Erythroblast (primary cell): Measurements from ENCODE around the gene SNAPC2.

Source experiments
- GATA1 ChIP-seq: IDR thresholded peaks from 2 replicates; pipeline ENCODE4 v1.6.1; 2011; ENCODE audit warnings: low read depth, mild to moderate bottlenecking, control low read depth, low read length, moderate library complexity
- POLR2A ChIP-seq: IDR thresholded peaks from 2 replicates; pipeline ENCODE4 v1.6.1; 2011; ENCODE audit warnings: mild to moderate bottlenecking, low read length

DNA sequence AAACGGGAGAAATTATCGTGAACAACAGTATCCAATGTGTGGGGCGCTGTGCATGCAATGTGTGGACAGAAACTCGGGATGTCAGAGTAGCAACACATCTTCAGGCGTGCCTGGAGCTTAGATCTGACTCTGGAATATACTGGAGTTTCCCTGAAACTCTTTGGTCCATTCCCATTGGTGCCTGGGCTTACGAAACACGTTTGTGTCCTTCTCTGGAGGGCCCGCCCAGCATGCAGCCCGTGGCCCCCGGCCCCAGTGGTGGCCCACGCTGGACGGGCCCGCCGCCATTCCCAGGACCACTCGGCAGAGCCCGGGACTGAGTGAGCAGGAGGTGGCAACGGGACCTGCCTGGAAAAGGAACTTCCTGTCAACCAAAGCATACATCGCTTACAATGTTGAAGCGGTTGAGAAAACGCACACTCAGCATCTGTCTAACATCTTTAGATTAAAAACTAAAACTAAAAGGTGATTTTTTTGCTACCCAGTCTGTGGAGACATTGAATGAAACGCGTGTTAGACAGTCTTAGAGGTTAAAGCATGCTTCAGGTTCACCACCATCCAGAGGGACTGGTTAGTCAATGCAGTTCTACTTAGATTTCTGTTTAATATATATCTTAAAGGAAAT is 42.6 kb downstream of the SNAPC2 start:
- no peak for TF ChIP-seq POLR2A
- TF ChIP-seq GATA1 = no peak
